ENCODE data around the gene VCL.

DNA sequence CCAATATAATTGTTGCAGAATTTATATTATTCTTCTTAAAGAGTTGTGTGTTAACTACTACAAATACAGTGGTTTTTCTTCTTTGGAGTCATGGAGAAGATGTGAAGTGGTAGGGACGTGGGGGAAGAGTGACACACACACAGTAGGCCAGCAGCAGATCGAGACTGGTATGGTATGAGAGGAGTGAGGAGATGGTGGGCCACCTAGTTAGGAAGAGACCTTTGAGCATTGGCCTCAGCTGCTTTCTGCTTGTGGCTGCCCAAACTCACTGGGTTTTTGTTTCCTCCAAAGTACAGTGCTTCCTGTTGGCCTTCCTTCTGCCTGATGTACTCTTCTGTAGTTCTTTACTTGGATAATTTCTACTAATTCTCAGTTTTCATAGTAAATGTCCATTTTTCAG is 14.6 kb downstream of the VCL start:
- TF ChIP-seq, protein P1, sequence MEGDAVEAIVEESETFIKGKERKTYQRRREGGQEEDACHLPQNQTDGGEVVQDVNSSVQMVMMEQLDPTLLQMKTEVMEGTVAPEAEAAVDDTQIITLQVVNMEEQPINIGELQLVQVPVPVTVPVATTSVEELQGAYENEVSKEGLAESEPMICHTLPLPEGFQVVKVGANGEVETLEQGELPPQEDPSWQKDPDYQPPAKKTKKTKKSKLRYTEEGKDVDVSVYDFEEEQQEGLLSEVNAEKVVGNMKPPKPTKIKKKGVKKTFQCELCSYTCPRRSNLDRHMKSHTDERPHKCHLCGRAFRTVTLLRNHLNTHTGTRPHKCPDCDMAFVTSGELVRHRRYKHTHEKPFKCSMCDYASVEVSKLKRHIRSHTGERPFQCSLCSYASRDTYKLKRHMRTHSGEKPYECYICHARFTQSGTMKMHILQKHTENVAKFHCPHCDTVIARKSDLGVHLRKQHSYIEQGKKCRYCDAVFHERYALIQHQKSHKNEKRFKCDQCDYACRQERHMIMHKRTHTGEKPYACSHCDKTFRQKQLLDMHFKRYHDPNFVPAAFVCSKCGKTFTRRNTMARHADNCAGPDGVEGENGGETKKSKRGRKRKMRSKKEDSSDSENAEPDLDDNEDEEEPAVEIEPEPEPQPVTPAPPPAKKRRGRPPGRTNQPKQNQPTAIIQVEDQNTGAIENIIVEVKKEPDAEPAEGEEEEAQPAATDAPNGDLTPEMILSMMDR (IDR thresholded peaks at IDR 0.05; ENCODE audit: insufficient read depth, low read length, poor library complexity, severe bottlenecking): no peak
- TF ChIP-seq EZH2phosphoT487 (conservative IDR thresholded peaks at IDR 0.05; ENCODE audit: low read length): no peak
